ENCODE results near the gene HHEX.
"Not testable (repeated sequence)": the region's sequence is repeated elsewhere in the genome, so short reads cannot be mapped to it uniquely, and the experiment has no call there.

The HHEX gene

GRCh38 chr10:92740762-92741161, 51.0 kb downstream of the HHEX start:
- no peak for DNase-seq

GRCh38 chr10:92741741-92742140, 52.0 kb downstream of the HHEX start:
- not testable (repeated sequence) for DNase-seq

DNA sequence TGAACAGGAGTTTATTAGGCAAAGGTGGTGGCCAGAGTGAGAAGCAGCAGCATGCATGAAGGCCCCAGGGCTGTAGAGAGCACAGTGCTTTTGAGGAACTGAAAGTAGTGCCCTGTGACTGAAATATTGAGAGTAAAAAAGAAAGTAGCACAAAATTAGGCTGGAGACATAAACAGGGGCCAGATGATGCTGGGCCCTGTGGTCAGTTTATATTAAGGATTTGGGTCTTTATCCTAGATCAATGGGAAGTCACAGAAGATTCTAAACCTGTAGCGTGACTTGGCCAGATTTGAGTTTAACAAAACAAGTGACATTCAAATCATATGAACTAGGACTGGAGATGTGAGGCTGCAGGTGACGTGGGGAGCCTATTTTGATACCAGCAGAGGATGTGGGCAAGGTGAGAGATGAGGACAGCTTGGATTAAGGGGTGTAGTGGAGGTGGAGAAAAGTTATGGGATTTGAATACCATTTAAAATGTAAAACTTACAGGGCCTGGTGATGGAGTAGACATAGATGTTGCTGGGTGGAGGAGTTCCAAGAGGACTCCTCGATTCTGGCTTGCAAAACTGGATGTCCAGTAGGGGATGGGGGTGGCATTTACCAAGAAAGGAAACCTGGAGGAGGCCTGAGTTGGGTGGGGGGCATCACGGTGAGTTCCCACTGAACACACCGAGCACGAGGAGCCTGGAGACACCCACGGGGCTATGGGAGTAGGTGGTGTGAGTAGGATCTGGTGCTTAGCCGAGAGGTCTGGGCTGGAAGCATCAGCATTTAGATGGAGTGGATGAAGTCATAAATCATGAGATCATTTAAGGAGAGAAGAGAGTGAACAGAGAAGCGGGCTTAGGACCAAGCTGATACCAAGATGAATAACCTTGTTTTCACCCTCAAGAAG, 52.8 kb downstream of the HHEX start:
- no peak for DNase-seq
